Muscle of leg (tissue), 11 donors: ENCODE measurements around the gene RAET1G. TPM values are rescaled to one million over a fixed set of nuclear protein-coding genes. Genes with fewer than 3 reads are reported as not detected.
"Not testable (repeated sequence)": the region's sequence is repeated elsewhere in the genome, so short reads cannot be mapped to it uniquely, and the experiment has no call there.

Experiments
- DNase-seq: peaks from one replicate; pipeline ENCODE4 v3.0.0; 2013
- H3K27ac ChIP-seq: one replicate; pipeline ENCODE4 v1.5.1; 2013; ENCODE audit warnings: mild to moderate bottlenecking, low read length, control low read depth
- H3K27me3 ChIP-seq: one replicate; pipeline ENCODE4 v1.6.1; 2013; ENCODE audit warnings: low read length; ENCODE audit not compliant: control insufficient read depth, insufficient read depth
- H3K36me3 ChIP-seq: one replicate; pipeline ENCODE4 v1.6.1; 2013; ENCODE audit warnings: low read length; ENCODE audit not compliant: control insufficient read depth, insufficient read depth
- H3K4me1 ChIP-seq: one replicate; pipeline ENCODE4 v1.6.1; 2013; ENCODE audit warnings: low read length; ENCODE audit not compliant: control insufficient read depth, insufficient read depth
- H3K4me3 ChIP-seq: one replicate; pipeline ENCODE4 v1.5.1; 2013; ENCODE audit warnings: low read length, control low read depth
- H3K9me3 ChIP-seq: replicated peaks from 2 replicates; pipeline ENCODE4 v1.6.1; 2013; ENCODE audit warnings: low read depth, low read length; ENCODE audit not compliant: control insufficient read depth
- WGBS: methylation state at CpG from one replicate; pipeline ENCODE4 v1.1.5; 2013; ENCODE audit warnings: missing lambda C conversion rate; ENCODE audit not compliant: insufficient coverage; 5-methylcytosine and 5-hydroxymethylcytosine counted together
- polyA plus RNA-seq, 8 donors: library from polyadenylated mRNA; unstranded; fragments of 120-200 nt; gene quantifications; one replicate each; pipeline versions ENCODE4 v1.2.1 to v1.2.3, GENCODE V29; 2013; ENCODE audit warnings: inconsistent platforms in 1 of 8, low replicate concordance in 1 of 8; ENCODE audit not compliant: insufficient read length in 8 of 8, insufficient read depth in 1 of 8
- total RNA-seq: library from RNA; stranded (reverse); fragments of 120-200 nt; gene quantifications from one replicate; pipeline ENCODE4 v1.2.4, GENCODE V29; 2013

Gene RAET1G
- total and polyA plus RNA-seq, 9 donors: 0.09 to 0.27 (median 0.17) TPM; not detected in 1

DNA sequence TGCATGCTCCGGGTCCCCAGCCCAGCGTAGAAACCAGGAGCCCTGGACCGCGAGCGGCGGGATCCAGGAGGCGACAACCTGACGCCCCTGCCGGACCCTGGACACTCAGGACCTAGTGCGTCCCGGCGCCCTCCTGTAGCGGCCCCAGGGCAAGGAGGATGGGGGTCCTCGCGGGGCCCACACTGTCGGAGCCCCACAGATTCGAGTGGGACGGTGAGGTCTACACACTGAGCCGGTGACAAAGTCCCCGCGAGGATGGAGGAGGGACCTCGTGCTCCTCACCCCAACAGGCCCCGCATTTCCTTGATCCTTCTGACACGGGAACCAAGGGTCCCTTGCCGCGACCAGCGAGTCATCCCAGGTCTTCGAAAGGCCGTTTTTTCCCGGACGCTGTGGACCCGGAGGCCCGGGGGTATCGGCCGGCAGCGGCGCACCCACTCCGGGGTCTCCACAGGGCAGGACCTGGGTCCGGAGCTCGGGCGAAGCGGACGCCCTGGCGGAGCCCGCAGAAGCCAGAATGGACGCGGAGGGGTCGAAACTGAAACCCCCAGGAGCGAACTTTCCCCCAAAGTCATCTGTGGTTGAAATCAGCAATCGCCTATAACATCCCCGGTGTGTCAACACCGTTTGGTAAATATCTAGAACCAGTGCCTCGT lies 31.5 kb upstream of the RAET1G start:
- H3K4me1 ChIP-seq, H3K4me3 ChIP-seq, H3K36me3 ChIP-seq, DNase-seq, H3K9me3 ChIP-seq, H3K27ac ChIP-seq: not testable (repeated sequence)
- WGBS: 0% methylated on average over 3 of the region's 53 CpGs
- peaks cover 63% of the 10 kb centered on the region for H3K27me3 ChIP-seq

GRCh38 chr6:149953934-149954327 lies 31.0 kb upstream of the RAET1G start:
- H3K27ac ChIP-seq, H3K4me1 ChIP-seq, H3K36me3 ChIP-seq, H3K4me3 ChIP-seq, DNase-seq, H3K9me3 ChIP-seq: not testable (repeated sequence)
- WGBS: no CpG with 5 or more reads among the region's 10 CpGs
- peaks cover 58% of the 10 kb centered on the region for H3K27me3 ChIP-seq

- H3K36me3 ChIP-seq, H3K4me3 ChIP-seq, DNase-seq, H3K4me1 ChIP-seq, H3K9me3 ChIP-seq, H3K27ac ChIP-seq: not testable (repeated sequence)
- H3K27me3 ChIP-seq: peaks cover 59% of the 10 kb centered on the region
- 34% methylated on average over 2 of the region's 2 CpGs for WGBS
Observed at GRCh38 chr6:149953390-149953789, 30.5 kb upstream of the RAET1G start.

DNA sequence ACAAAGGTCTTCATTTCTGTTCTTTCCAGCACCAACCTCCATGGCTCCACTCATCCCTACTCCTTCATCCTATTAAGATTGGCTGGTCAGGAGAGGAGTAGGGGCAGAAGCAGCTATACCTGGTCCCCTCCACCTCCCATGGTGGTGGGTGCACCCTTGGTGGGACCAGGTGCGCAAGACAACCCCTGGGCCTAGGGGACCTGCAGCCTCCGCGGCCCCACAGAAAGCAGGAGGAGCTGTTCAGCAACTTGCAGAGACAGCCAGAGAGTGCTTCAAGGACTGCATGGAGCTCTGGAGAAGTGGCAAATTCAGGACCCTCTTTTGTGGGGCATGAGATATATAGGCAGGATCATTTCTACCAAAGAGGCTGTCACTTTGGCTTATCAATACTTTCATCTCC lies 28.7 kb upstream of the RAET1G start:
- Histone ChIP-seq H3K27ac (no peak overlapping the region), H3K4me3 (no peak overlapping the region), H3K36me3 (no peaks in the 10 kb centered on the region), H3K27me3 (peaks cover 62% of the 10 kb centered on the region), H3K4me1 (no peaks in the 10 kb centered on the region), H3K9me3 (no peaks in the 10 kb centered on the region)
- no peak for DNase-seq
- 70% methylated on average over 3 of the region's 3 CpGs for WGBS

DNA sequence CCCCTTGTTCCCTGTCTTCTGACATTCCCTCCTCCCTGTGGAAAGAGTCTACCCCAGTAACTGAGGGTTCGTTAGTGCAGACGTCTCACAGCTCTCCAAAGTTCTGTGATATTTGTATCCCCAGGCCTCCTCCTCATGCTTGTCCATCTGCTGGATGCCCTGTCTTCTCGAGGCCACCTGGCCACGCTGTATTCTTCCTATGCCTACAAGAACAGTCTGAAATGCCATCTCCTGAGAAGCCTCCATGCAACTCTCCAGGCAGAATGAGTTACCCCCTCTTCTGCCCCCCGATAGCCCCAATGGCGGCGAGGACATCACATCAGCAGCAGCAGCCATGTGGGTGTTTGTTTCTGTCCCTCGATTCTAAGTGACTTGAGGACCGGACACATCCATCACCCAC lies 28.2 kb upstream of the RAET1G start:
- no peak overlapping the region for H3K4me3 ChIP-seq
- H3K27ac ChIP-seq: no peak overlapping the region
- no peaks in the 10 kb centered on the region for H3K9me3 ChIP-seq
- no peaks in the 10 kb centered on the region for H3K36me3 ChIP-seq
- no peaks in the 10 kb centered on the region for H3K4me1 ChIP-seq
- H3K27me3 ChIP-seq: peaks cover 63% of the 10 kb centered on the region
- no peak for DNase-seq
- WGBS: 45% methylated on average over 4 of the region's 9 CpGs

- WGBS: 37% methylated on average over 6 of the region's 8 CpGs
- Histone ChIP-seq H3K9me3 (no peaks in the 10 kb centered on the region), H3K4me1 (no peaks in the 10 kb centered on the region), H3K27ac (no peak overlapping the region), H3K27me3 (peaks cover 58% of the 10 kb centered on the region), H3K4me3 (no peak overlapping the region), H3K36me3 (no peaks in the 10 kb centered on the region)
- DNase-seq: no peak
Observed at GRCh38 chr6:149950423-149950822, 27.5 kb upstream of the RAET1G start.

DNA sequence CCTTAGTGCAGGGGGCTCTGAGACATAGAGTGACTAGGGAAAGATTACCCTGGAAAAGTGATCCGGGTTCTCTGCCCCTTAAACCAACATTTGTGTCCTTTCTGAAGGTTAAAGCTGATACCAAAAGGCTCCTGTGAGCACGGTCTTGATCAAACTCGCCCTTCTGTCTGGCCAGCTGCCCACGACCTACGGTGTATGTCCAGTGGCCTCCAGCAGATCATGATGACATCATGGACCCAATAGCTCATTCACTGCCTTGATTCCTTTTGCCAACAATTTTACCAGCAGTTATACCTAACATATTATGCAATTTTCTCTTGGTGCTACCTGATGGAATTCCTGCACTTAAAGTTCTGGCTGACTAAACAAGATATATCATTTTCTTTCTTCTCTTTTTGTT lies 25.7 kb upstream of the RAET1G start:
- Histone ChIP-seq H3K4me1 (no peaks in the 10 kb centered on the region), H3K4me3 (no peak overlapping the region), H3K27ac (no peak overlapping the region), H3K9me3 (no peaks in the 10 kb centered on the region), H3K27me3 (peaks cover 50% of the 10 kb centered on the region), H3K36me3 (no peaks in the 10 kb centered on the region)
- 77% methylated on average over 4 of the region's 5 CpGs for WGBS
- DNase-seq: no peak

DNA sequence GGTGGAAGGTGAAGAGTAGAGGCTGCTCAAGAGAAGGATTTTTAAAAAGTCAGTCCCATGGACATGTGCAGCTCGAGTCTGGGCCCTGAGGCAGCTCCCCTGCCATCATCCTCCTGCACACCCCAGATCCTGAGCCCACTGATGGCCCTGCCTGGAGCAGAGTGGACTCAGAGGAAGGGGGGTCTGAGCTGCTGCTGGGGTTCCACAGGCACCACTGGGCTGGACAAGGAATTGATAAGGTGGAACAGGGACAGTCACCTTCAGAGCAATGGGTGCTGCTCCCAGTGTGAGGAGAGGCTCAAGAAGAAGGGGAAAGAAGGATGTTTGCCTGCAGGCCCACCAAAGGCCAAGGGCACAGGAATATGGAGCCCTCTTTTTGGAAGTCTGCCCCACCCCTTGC lies 25.1 kb upstream of the RAET1G start:
- Histone ChIP-seq H3K4me1 (no peaks in the 10 kb centered on the region), H3K36me3 (no peaks in the 10 kb centered on the region), H3K4me3 (no peak overlapping the region), H3K27me3 (peaks cover 51% of the 10 kb centered on the region), H3K9me3 (no peaks in the 10 kb centered on the region), H3K27ac (no peak overlapping the region)
- WGBS: no CpG with 5 or more reads among the region's 1 CpG
- DNase-seq: no peak

GRCh38 chr6:149947533-149947932 lies 24.6 kb upstream of the RAET1G start:
- not testable (repeated sequence) for H3K27ac ChIP-seq, H3K4me3 ChIP-seq, H3K36me3 ChIP-seq, H3K9me3 ChIP-seq, H3K4me1 ChIP-seq, DNase-seq
- no CpG with 5 or more reads among the region's 1 CpG for WGBS
- H3K27me3 ChIP-seq: peaks cover 51% of the 10 kb centered on the region

- H3K4me1 ChIP-seq, H3K27ac ChIP-seq, DNase-seq, H3K9me3 ChIP-seq, H3K4me3 ChIP-seq, H3K36me3 ChIP-seq: not testable (repeated sequence)
- WGBS: 24% methylated on average over 5 of the region's 7 CpGs
- H3K27me3 ChIP-seq: peaks cover 54% of the 10 kb centered on the region
Observed at GRCh38 chr6:149946631-149947030, 23.7 kb upstream of the RAET1G start.

DNA sequence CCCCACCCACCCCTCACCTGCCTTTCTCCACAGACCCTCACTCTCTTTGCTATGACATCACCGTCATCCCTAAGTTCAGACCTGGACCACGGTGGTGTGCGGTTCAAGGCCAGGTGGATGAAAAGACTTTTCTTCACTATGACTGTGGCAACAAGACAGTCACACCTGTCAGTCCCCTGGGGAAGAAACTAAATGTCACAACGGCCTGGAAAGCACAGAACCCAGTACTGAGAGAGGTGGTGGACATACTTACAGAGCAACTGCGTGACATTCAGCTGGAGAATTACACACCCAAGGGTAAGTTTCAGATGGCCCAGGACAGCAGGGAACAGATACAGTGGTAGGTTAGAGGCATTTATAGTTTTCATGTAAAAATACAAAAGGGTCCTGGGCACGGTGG lies 22.4 kb upstream of the RAET1G start:
- H3K27me3 ChIP-seq: peaks cover 54% of the 10 kb centered on the region
- H3K9me3 ChIP-seq, H3K4me3 ChIP-seq, H3K27ac ChIP-seq, H3K36me3 ChIP-seq, H3K4me1 ChIP-seq, DNase-seq: not testable (repeated sequence)
- 80% methylated on average over 1 of the region's 6 CpGs for WGBS
